Measurements from ENCODE around the gene UGT1A8.

The UGT1A8 gene

DNA sequence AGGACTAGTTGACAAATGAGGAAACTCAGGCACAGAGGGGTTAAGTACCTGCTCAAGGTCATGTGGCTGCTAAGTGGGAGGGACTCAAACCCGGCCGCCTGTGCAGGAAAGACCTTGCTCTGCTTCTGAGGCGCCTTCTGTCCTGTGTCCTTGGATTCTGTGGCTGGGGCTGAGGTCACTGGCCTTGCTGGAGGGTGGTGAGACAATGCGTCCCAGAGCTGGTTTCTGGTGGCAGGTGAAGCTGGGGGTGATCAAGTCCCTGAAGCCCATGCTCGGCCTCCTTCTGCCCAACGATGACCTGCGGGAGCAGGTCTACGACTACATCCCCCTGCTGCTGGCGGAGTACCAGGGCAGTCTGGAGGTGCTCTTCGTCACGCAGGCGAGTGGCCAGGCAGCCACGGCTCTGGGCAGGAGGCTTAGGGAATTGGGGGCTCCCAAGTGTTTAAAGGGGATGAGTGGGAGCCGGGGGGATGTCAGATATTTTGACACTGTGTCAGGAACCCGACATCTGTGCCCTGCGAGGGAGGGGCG is 176.8 kb downstream of the UGT1A8 start:
- DNase-seq: no peak
- H3K9me3 Mint-ChIP-seq: no peaks in the 10 kb centered on the region
- no peaks in the 10 kb centered on the region for H3K36me3 Mint-ChIP-seq (ENCODE audit: low read depth)
- peaks cover 17% of the 10 kb centered on the region for H3K4me1 Mint-ChIP-seq
- H3K27ac Mint-ChIP-seq: no peak overlapping the region
- TF ChIP-seq CTCF (IDR thresholded peaks at IDR 0.05): no peak
- peaks cover 7% of the 10 kb centered on the region for H3K27me3 Mint-ChIP-seq (ENCODE audit: low read depth, poor library complexity)
- H3K4me3 Mint-ChIP-seq: no peak overlapping the region

- H3K27ac Mint-ChIP-seq: no peak overlapping the region
- no peak overlapping the region for H3K4me3 Mint-ChIP-seq
- no peak for TF ChIP-seq CTCF (IDR thresholded peaks at IDR 0.05)
- DNase-seq: no peak
- H3K9me3 Mint-ChIP-seq: peaks cover 5% of the 10 kb centered on the region
- H3K4me1 Mint-ChIP-seq: peaks cover 15% of the 10 kb centered on the region
- H3K36me3 Mint-ChIP-seq (ENCODE audit: low read depth): no peaks in the 10 kb centered on the region
- H3K27me3 Mint-ChIP-seq (ENCODE audit: low read depth, poor library complexity): peaks cover 8% of the 10 kb centered on the region
Observed at GRCh38 chr2:233795735-233796171, 178.3 kb downstream of the UGT1A8 start.

GRCh38 chr2:233796254-233796653 is 178.8 kb downstream of the UGT1A8 start:
- TF ChIP-seq CTCF (IDR thresholded peaks at IDR 0.05): no peak
- Mint-ChIP-seq H3K9me3 (peaks cover 5% of the 10 kb centered on the region), H3K27me3 (ENCODE audit: low read depth, poor library complexity) (peaks cover 8% of the 10 kb centered on the region), H3K4me1 (peaks cover 10% of the 10 kb centered on the region), H3K36me3 (ENCODE audit: low read depth) (no peaks in the 10 kb centered on the region), H3K4me3 (no peak overlapping the region), H3K27ac (no peak overlapping the region)
- no peak for DNase-seq

DNA sequence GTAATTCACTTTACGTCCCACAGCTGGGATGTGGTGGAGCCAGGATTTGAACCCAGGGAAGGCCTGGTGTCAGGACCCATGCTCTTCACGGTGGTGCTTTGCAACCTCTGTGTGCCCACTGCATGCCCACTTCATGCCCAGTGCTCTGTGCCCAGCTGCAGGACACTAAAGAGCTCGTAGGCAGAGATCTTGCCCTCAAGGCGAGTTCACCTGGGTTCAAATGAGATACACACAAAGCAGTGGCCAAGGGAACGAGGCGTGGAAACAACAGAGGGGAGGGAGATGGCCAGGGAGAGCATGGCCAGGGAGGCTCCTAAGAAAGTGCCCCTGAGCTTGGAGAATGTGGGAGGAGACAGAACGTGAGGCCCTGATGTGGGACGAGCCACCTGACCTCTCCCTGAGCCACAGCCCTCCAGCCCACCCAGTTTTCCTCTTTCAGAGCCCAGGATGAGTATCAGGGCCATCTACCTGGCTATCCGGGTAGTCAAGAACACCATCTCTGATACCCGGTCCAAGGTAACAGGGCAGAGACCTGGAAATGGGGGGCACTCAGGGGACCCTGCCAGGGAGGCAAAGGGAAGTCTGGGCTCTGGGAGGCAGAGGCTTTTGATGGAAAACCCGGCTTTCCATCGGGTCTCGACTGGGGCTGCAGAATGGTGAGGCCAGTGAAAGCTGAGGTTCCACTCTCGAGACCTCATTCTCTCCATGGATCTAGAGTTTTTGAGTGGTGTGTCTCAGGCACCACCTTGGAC is 181.1 kb downstream of the UGT1A8 start:
- Mint-ChIP-seq H3K4me3 (no peak overlapping the region), H3K36me3 (ENCODE audit: low read depth) (no peaks in the 10 kb centered on the region)

DNA sequence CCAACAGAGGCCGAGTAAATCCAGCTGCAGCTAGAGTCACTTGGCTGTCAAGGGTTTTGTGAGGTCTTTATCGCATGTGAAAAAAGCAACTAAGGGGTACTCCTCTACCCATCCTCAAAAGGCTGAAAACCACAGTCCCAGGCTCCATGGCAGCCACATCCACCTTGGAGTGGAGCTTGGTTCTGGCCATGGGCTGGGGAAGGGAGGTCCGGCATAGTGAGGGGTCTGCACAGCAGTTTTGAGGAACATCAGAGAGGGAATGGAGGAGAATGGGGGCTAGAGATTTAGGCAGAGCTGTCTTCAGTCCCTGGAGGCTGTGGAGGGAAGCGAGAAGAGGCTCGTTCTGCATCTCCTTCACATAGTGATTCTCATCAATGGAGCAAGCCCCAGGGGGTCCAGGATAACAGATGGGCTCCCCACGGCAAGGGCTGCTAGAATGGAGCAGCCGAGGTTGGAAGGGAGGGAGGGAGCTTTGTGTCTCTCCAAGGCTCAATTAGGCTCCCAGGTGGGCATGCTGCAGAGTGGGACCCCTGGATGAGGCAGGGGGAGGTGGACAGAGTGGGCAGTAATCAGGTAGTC is 181.7 kb downstream of the UGT1A8 start:
- Mint-ChIP-seq H3K9me3 (peaks cover 5% of the 10 kb centered on the region), H3K4me1 (no peaks in the 10 kb centered on the region), H3K4me3 (no peak overlapping the region), H3K36me3 (ENCODE audit: low read depth) (no peaks in the 10 kb centered on the region), H3K27ac (no peak overlapping the region), H3K27me3 (ENCODE audit: low read depth, poor library complexity) (peaks cover 11% of the 10 kb centered on the region)
- no peak for DNase-seq
- no peak for TF ChIP-seq CTCF (IDR thresholded peaks at IDR 0.05)

More for the DNA sequence above, 181.1 kb downstream of the UGT1A8 start:
- no peak for DNase-seq
- Mint-ChIP-seq H3K9me3 (peaks cover 5% of the 10 kb centered on the region), H3K27ac (no peak overlapping the region), H3K4me1 (peaks cover 2% of the 10 kb centered on the region), H3K27me3 (ENCODE audit: low read depth, poor library complexity) (peaks cover 8% of the 10 kb centered on the region)
- no peak for TF ChIP-seq CTCF (IDR thresholded peaks at IDR 0.05)

Measured in nephron progenitor cell (in vitro differentiated cells).